GM21515 (cell line): Measurements from ENCODE around the gene ANXA8L1.
"Not testable (repeated sequence)": the region's sequence is repeated elsewhere in the genome, so short reads cannot be mapped to it uniquely, and the experiment has no call there.

Experiments used
- ATAC-seq: cut with Tn5 transposase; IDR thresholded peaks from one replicate; pipeline ENCODE4 v1.9.1; 2021; ENCODE audit not compliant: unreplicated experiment

Gene ANXA8L1

GRCh38 chr10:46375406-46375805, at the start of gene ANXA8L1:
ANXA8L1 (plus strand) TSS chr10:46375776; CDS start chr10:46375852, 76 bp downstream.
- not testable (repeated sequence) for ATAC-seq

GRCh38 chr10:46326066-46326465, 49.5 kb upstream of the ANXA8L1 start:
- no peak for ATAC-seq

- no peak for ATAC-seq
These were observed 48.6 kb upstream of the ANXA8L1 start for GRCh38 chr10:46326971-46327370.

- ATAC-seq: no peak
These were observed 47.9 kb upstream of the ANXA8L1 start for GRCh38 chr10:46327685-46328084.

- ATAC-seq: no peak
These were observed 46.5 kb upstream of the ANXA8L1 start for GRCh38 chr10:46328853-46329689.

GRCh38 chr10:46329690-46330016, 45.9 kb upstream of the ANXA8L1 start:
- no peak for ATAC-seq

- ATAC-seq: no peak
These were observed 44.7 kb upstream of the ANXA8L1 start for GRCh38 chr10:46330894-46331293.

- ATAC-seq: not testable (repeated sequence)
These were observed 10.1 kb upstream of the ANXA8L1 start for GRCh38 chr10:46365484-46365883.

GRCh38 chr10:46367209-46367608, 8.4 kb upstream of the ANXA8L1 start:
- not testable (repeated sequence) for ATAC-seq

- not testable (repeated sequence) for ATAC-seq
These were observed 7.8 kb upstream of the ANXA8L1 start for GRCh38 chr10:46367666-46368240.

- ATAC-seq: not testable (repeated sequence)
These were observed 6.6 kb upstream of the ANXA8L1 start for GRCh38 chr10:46368956-46369355.

- ATAC-seq: not testable (repeated sequence)
These were observed 1.2 kb upstream of the ANXA8L1 start for GRCh38 chr10:46374410-46374809.

GRCh38 chr10:46377022-46377421, 1.4 kb downstream of the ANXA8L1 start:
- ATAC-seq: not testable (repeated sequence)

- ATAC-seq: not testable (repeated sequence)
These were observed 2.1 kb downstream of the ANXA8L1 start for GRCh38 chr10:46377651-46378050.

GRCh38 chr10:46378108-46378507, 2.5 kb downstream of the ANXA8L1 start:
- ATAC-seq: not testable (repeated sequence)

GRCh38 chr10:46379233-46379848, 3.8 kb downstream of the ANXA8L1 start:
- not testable (repeated sequence) for ATAC-seq

GRCh38 chr10:46385858-46386257, 10.3 kb downstream of the ANXA8L1 start:
- not testable (repeated sequence) for ATAC-seq

GRCh38 chr10:46386694-46387093, 11.1 kb downstream of the ANXA8L1 start:
- ATAC-seq: not testable (repeated sequence)

- not testable (repeated sequence) for ATAC-seq
These were observed 11.8 kb downstream of the ANXA8L1 start for GRCh38 chr10:46387309-46387902.

- not testable (repeated sequence) for ATAC-seq
These were observed 15.8 kb downstream of the ANXA8L1 start for GRCh38 chr10:46391422-46391821.
